ENCODE data around the gene MYL7.

GRCh38 chr7:44145479-44145968 lies 4.4 kb upstream of the MYL7 start:
- TF ChIP-seq MYC (IDR thresholded peaks at IDR 0.05; ENCODE audit: low read depth, low read length) = no peak
- TF ChIP-seq MYC (CRISPR knock-in tag; IDR thresholded peaks at IDR 0.05; ENCODE audit: borderline replicate concordance, low read depth) = no peak
- TF ChIP-seq ETV6 (IDR thresholded peaks at IDR 0.05; ENCODE audit: borderline replicate concordance in 1 of 2, low read depth in 2 of 2, low read length in 1 of 2) = no peak
- TF ChIP-seq ETV6 (CRISPR knock-in tag; IDR thresholded peaks at IDR 0.05; ENCODE audit: borderline replicate concordance) = no peak
- TF ChIP-seq HOMEZ (CRISPR knock-in tag; IDR thresholded peaks at IDR 0.05) = no peak
- TF ChIP-seq FOXK1 (CRISPR knock-in tag; IDR thresholded peaks at IDR 0.05; ENCODE audit: borderline replicate concordance) = no peak
- TF ChIP-seq ZNF3 (CRISPR knock-in tag; IDR thresholded peaks at IDR 0.05) = no peak
- no peak for TF ChIP-seq USF2 (CRISPR knock-in tag; IDR thresholded peaks at IDR 0.05)
- TF ChIP-seq SREBF2 (CRISPR knock-in tag; IDR thresholded peaks at IDR 0.05) = no peak
- TF ChIP-seq BACH1 (tag; IDR thresholded peaks at IDR 0.05) = no peak
- no peak for TF ChIP-seq CBX3 (IDR thresholded peaks at IDR 0.05; ENCODE audit: borderline replicate concordance in 1 of 2, low read length in 2 of 2)
